Tibial nerve (tissue), 3 donors: ENCODE measurements around the gene EMC9.

ENCODE experiments used
- POLR2A ChIP-seq, 2 donors: fragments of 450-650 bp; IDR thresholded peaks; one replicate each; pipeline ENCODE4 v1.6.1; 2017; ENCODE audit warnings: antibody characterized with exemption in 2 of 2, mild to moderate bottlenecking in 2 of 2, moderate library complexity in 2 of 2
- TF ChIP-seq, protein P1 (sequence below), 5 experiments: fragments of 200-600 bp in 3 of 5; fragments of 450-650 bp in 2 of 5; sonication (generic) in 3 of 5; IDR thresholded peaks; one replicate each; pipeline ENCODE4 v1.5.1; 2016 to 2019; ENCODE audit warnings: antibody characterized with exemption in 5 of 5, mild to moderate bottlenecking in 3 of 5, moderate library complexity in 2 of 5

DNA sequence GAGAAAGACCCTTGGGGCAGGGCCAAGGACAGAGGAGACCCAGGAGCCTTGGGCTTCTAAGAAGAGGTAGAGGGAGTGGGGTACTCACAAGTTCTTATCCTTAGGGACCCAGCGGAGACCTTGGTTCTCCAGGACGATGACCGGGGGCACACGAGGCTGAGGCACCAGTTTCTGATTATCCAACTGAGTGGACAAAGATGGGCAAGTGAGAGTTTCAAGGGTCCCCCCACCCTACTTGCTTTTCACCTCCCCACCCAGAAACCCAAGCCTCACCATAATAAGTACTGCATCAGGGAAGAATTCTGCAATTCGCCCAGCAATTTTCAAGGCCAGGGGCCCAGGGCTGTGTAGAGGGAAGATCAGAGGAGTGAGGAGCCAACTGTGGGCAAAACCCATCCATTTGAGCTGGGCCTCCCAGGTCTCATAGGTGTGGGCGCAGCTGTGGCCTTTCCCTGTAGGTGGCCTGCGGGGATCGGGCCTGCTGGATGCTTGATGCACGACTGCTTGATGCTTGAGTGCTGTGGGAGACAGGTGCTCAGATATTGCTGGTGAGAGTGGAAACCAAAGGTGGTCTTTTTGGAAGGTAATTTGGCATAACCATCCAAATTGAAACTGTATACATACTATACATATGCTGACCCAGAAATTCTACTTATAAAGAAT lies 2.0 kb downstream of the EMC9 start:
- TF ChIP-seq, protein P1, sequence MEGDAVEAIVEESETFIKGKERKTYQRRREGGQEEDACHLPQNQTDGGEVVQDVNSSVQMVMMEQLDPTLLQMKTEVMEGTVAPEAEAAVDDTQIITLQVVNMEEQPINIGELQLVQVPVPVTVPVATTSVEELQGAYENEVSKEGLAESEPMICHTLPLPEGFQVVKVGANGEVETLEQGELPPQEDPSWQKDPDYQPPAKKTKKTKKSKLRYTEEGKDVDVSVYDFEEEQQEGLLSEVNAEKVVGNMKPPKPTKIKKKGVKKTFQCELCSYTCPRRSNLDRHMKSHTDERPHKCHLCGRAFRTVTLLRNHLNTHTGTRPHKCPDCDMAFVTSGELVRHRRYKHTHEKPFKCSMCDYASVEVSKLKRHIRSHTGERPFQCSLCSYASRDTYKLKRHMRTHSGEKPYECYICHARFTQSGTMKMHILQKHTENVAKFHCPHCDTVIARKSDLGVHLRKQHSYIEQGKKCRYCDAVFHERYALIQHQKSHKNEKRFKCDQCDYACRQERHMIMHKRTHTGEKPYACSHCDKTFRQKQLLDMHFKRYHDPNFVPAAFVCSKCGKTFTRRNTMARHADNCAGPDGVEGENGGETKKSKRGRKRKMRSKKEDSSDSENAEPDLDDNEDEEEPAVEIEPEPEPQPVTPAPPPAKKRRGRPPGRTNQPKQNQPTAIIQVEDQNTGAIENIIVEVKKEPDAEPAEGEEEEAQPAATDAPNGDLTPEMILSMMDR (IDR thresholded peaks at IDR 0.05): no peak
- TF ChIP-seq POLR2A (IDR thresholded peaks at IDR 0.05): no peak
